ENCODE measurements around the gene FLYWCH2.

DNA sequence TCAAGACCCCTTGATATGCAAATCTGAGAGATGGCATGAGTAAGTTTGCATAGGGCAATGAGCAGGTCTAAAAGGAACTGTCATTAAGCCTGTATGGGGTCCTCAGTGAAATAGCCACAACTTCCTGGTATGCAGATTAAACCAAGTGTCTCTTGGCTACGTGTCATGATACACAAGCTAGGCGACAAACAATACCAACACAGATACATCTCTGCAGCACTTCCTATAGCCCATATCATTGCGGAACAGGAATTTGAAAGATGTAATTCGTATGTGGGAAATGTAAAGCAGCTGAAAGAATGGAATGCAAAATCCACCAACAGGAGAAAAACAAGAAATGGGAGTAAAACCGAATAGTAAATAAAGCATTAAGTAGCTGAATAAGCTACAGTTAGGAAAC is 37.9 kb upstream of the FLYWCH2 start:
- TF ChIP-seq CTCF (IDR thresholded peaks at IDR 0.05) (no peak), ZFX (IDR thresholded peaks at IDR 0.05; ENCODE audit: borderline replicate concordance) (no peak)
